HCT116 (cell line): ENCODE results near the gene CPD. TPM values are rescaled to one million over a fixed set of nuclear protein-coding genes. Genes with fewer than 3 reads are reported as not detected.
A peak's percentile ranks its signal among the peaks of the same experiment; 100 is the strongest.

Experiments used
- ATAC-seq: fragments of 200-7000 bp; cut with Tn5 transposase; 2 replicates; pipeline ENCODE4 v1.9.1; 2020; ENCODE audit warnings: mild to moderate bottlenecking, moderate library complexity
- BruUV-seq: library from RNA; stranded (reverse); fragments of 400-500 nt; replicated peaks from 2 replicates; lab custom pipeline; 2021; lab: Mats Ljungman, UMichigan
- CTCF ChIA-PET: fragments of 300-600 bp; sonication (Branson Sonifier 250); formaldehyde crosslinking; loops from one replicate; lab custom pipeline; 2021; ENCODE audit warnings: antibody characterized with exemption; lab: Charles Lee
- POLR2A ChIA-PET: fragments of 300-600, 350-600 bp; sonication (Branson Sonifier 250); formaldehyde crosslinking; loops from one replicate; lab custom pipeline; 2021; ENCODE audit warnings: antibody characterized with exemption; lab: Charles Lee
- RAD21 ChIA-PET, 2 experiments: fragments of 300-600 bp; sonication (Branson Sonifier 250); formaldehyde crosslinking; loops; one replicate each; lab custom pipeline; 2023; ENCODE audit warnings: low total read pairs in 2 of 2; ENCODE audit not compliant: uncharacterized antibody in 2 of 2, unreplicated experiment in 2 of 2, low non-redundant PET in 1 of 2; lab: Charles Lee
- DNase-seq: peaks from one replicate; pipeline ENCODE4 v3.0.0-alpha.2; 2010; ENCODE audit warnings: low read depth, low spot score
- H2AFZ ChIP-seq: fragments of 200-600 bp; shearing (Covaris generic), sonication (generic); 2 replicates; pipeline ENCODE4 v1.6.1; 2017; ENCODE audit warnings: low read depth, mixed run types, mixed read lengths, antibody characterized with exemption, low read length; ENCODE audit not compliant: poor library complexity, severe bottlenecking
- H3K27ac ChIP-seq: 2 replicates; pipeline ENCODE4 v1.5.1; 2012; ENCODE audit warnings: low read depth, low read length
- H3K27me3 ChIP-seq: fragments of 200-600 bp; sonication (generic); 2 replicates; pipeline ENCODE4 v1.6.1; 2016; ENCODE audit warnings: mixed run types, low read length, mixed read lengths; ENCODE audit not compliant: insufficient read depth
- H3K36me3 ChIP-seq, 2 experiments: fragments of 200-500 bp in 1 of 2; fragments of 200-600 bp in 1 of 2; sonication (Bioruptor generic) in 1 of 2; sonication (generic) in 1 of 2; 2 replicates each; pipeline versions ENCODE4 v1.5.1 to v1.6.1; 2014 to 2016; ENCODE audit warnings: low read length in 2 of 2, inconsistent platforms in 1 of 2, mixed read lengths in 1 of 2, mixed run types in 1 of 2; ENCODE audit not compliant: insufficient read depth in 2 of 2, control insufficient read depth in 1 of 2
- H3K4me1 ChIP-seq, 2 experiments: fragments of 200-600 bp in 1 of 2; sonication (generic) in 1 of 2; 2 replicates each; pipeline versions ENCODE4 v1.5.1 to v1.6.1; 2012 to 2017; ENCODE audit warnings: low read length in 2 of 2, inconsistent platforms in 1 of 2, mild to moderate bottlenecking in 1 of 2, mixed read lengths in 1 of 2, mixed run types in 1 of 2, moderate library complexity in 1 of 2; ENCODE audit not compliant: insufficient read depth in 2 of 2, control insufficient read depth in 1 of 2
- H3K4me2 ChIP-seq: fragments of 200-600 bp; sonication (generic); 2 replicates; pipeline ENCODE4 v1.6.1; 2017; ENCODE audit warnings: mixed run types, low read length, mixed read lengths
- H3K4me3 ChIP-seq, 2 experiments: fragments of 200-600 bp in 1 of 2; sonication (generic) in 1 of 2; replicated peaks in 1 of 2; 2 replicates each; pipeline ENCODE4 v1.5.1; 2011 to 2016; ENCODE audit warnings: low read length in 2 of 2, control low read depth in 1 of 2, low read depth in 1 of 2, mild to moderate bottlenecking in 1 of 2, mixed read lengths in 1 of 2, mixed run types in 1 of 2
- H3K79me2 ChIP-seq: fragments of 200-600 bp; sonication (generic); 2 replicates; pipeline ENCODE4 v1.6.1; 2017; ENCODE audit warnings: mild to moderate bottlenecking, mixed run types, low read length, moderate library complexity, mixed read lengths; ENCODE audit not compliant: insufficient read depth
- H3K9ac ChIP-seq: fragments of 200-600 bp; sonication (generic); 2 replicates; pipeline ENCODE4 v1.6.1; 2016; ENCODE audit warnings: low read length, mixed read lengths
- H3K9me2 ChIP-seq: fragments of 200-600 bp; sonication (generic), shearing (Covaris generic); 2 replicates; pipeline ENCODE4 v1.6.1; 2017; ENCODE audit warnings: mixed run types, mild to moderate bottlenecking, moderate library complexity; ENCODE audit not compliant: insufficient read depth
- H3K9me3 ChIP-seq, 2 experiments: fragments of 200-500 bp in 1 of 2; fragments of 200-600 bp in 1 of 2; sonication (Bioruptor generic) in 1 of 2; sonication (generic) in 1 of 2; 2 replicates each; pipeline ENCODE4 v1.6.1; 2014 to 2017; ENCODE audit warnings: low read length in 2 of 2, mixed read lengths in 2 of 2, inconsistent platforms in 1 of 2, low read depth in 1 of 2, mild to moderate bottlenecking in 1 of 2, mixed run types in 1 of 2, moderate library complexity in 1 of 2; ENCODE audit not compliant: control insufficient read depth in 1 of 2, insufficient read depth in 1 of 2
- H4K20me1 ChIP-seq: fragments of 200-600 bp; sonication (generic), shearing (Covaris generic); 2 replicates; pipeline ENCODE4 v1.6.1; 2017; ENCODE audit warnings: mixed run types, mild to moderate bottlenecking, moderate library complexity; ENCODE audit not compliant: insufficient read depth
- EZH2phosphoT487 ChIP-seq: fragments of 200-600 bp; IDR thresholded peaks from 2 replicates; pipeline ENCODE4 v1.6.1; 2018; ENCODE audit warnings: antibody characterized with exemption, borderline replicate concordance
- SIN3A ChIP-seq: IDR thresholded peaks from 2 replicates; pipeline ENCODE4 v1.6.1; 2012; ENCODE audit warnings: low read depth
- YY1 ChIP-seq: IDR thresholded peaks from 2 replicates; pipeline ENCODE4 v1.6.1; 2011; ENCODE audit warnings: low read length, low read depth, moderate library complexity, mild to moderate bottlenecking; ENCODE audit not compliant: insufficient replicate concordance; ENCODE audit errors: extremely low read depth
- ZFX ChIP-seq: fragments of 450-650 bp; IDR thresholded peaks from 2 replicates; pipeline ENCODE4 v1.6.1; 2017
- intact Hi-C: fragments of 100-400 bp; cut with micrococcal nuclease; formaldehyde crosslinking; loops from 2 replicates; pipeline ENCODE4 v1.10.0; 2022
- total RNA-seq: library from RNA; stranded (reverse); gene quantifications from one replicate; pipeline ENCODE4 v1.2.1, GENCODE V29; 2021; ENCODE audit not compliant: unreplicated experiment
- TF ChIP-seq, protein P1 (sequence below): IDR thresholded peaks from 2 replicates; pipeline ENCODE4 v1.6.1; 2012
- TF ChIP-seq, protein P2 (sequence below): IDR thresholded peaks from 2 replicates; pipeline ENCODE4 v1.6.1; 2011; ENCODE audit warnings: mild to moderate bottlenecking, low read length, moderate library complexity; ENCODE audit not compliant: insufficient replicate concordance; ENCODE audit errors: extremely low read depth

Gene CPD
- total RNA-seq, 1 experiment from 2014 or later, result 47.2 TPM

DNA sequence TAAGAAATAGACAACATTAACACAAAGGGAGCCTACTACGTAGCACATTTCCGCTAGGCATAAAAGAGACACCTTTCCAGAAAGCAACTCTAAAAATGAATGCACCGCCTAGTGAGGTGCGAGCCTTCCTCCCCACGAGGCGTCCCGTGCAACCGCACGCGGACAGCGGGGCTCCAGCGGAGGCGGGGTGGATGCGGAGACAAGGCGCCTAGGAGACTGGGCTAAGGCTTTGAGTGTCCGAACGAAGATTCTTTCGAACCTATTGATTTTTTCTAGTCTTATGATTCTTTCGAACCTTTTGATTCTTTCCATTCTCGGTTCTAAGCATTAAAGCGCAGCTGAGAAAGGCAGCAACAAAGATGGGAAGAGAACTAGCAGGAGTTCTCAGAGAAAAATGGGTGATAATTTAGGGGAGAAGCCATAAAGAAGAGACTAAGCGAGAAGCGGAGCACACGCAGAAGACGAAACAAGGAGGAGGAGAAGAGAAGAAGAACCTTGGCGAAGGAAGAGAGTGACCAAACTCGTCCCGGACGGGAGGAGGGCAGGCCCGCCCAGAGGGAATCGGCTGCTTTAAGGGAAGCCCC, 394 bp upstream of the CPD start:
- ChIA-PET CTCF (no interaction called here), POLR2A (no interaction called here), RAD21 (no interaction called here)
- TF ChIP-seq, protein P1, sequence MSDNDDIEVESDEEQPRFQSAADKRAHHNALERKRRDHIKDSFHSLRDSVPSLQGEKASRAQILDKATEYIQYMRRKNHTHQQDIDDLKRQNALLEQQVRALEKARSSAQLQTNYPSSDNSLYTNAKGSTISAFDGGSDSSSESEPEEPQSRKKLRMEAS, result peak; percentile 22; the same call in 1 of the 2 replicates
- TF ChIP-seq, protein P2, sequence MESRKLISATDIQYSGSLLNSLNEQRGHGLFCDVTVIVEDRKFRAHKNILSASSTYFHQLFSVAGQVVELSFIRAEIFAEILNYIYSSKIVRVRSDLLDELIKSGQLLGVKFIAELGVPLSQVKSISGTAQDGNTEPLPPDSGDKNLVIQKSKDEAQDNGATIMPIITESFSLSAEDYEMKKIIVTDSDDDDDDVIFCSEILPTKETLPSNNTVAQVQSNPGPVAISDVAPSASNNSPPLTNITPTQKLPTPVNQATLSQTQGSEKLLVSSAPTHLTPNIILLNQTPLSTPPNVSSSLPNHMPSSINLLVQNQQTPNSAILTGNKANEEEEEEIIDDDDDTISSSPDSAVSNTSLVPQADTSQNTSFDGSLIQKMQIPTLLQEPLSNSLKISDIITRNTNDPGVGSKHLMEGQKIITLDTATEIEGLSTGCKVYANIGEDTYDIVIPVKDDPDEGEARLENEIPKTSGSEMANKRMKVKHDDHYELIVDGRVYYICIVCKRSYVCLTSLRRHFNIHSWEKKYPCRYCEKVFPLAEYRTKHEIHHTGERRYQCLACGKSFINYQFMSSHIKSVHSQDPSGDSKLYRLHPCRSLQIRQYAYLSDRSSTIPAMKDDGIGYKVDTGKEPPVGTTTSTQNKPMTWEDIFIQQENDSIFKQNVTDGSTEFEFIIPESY, result no peak
- H4K20me1 ChIP-seq, result peaks cover 7% of the 10 kb centered on the region; the same call in 1 of the 2 replicates
- H3K4me1 ChIP-seq, result peaks cover 11 to 24% of the 10 kb centered on the region in 2 experiments; a peak in 3 of 4 replicates
- no peaks in the 10 kb centered on the region for H3K9me2 ChIP-seq
- H3K36me3 ChIP-seq, result no peaks in the 10 kb centered on the region
- H2AFZ ChIP-seq, result peak overlapping the region; percentile 24
- H3K27ac ChIP-seq, result peak overlapping the region; percentile 6; the same call in 1 of the 2 replicates
- H3K79me2 ChIP-seq, result peaks cover 34% of the 10 kb centered on the region
- H3K4me2 ChIP-seq, result peak overlapping the region; percentile 83
- intact Hi-C loops, result no loop called here
- H3K4me3 ChIP-seq, result peak overlapping the region; percentile 57 to 74
- H3K27me3 ChIP-seq, result no peaks in the 10 kb centered on the region
- H3K9ac ChIP-seq, result peak overlapping the region; percentile 28; the same call in 1 of the 2 replicates
- ATAC-seq (no peak), DNase-seq (no peak)
- no peaks in the 10 kb centered on the region for H3K9me3 ChIP-seq
- BruUV-seq, result TSS peak; percentile 88

- H3K27me3 ChIP-seq, result no peaks in the 10 kb centered on the region
- TF ChIP-seq SIN3A (peak; percentile 10; the same call in 1 of the 2 replicates), EZH2phosphoT487 (no peak), YY1 (no peak), ZFX (peak; percentile 83)
- TF ChIP-seq, protein P1, result 0 out of 2 replicates have a peak, but pooled peaks have one; percentile 34
- no TSS peak for BruUV-seq
- CTCF ChIA-PET, result no interaction called here
- H3K4me2 ChIP-seq, result peak overlapping the region; percentile 83
- H3K27ac ChIP-seq, result peak overlapping the region; percentile 52; the same call in 1 of the 2 replicates
- POLR2A ChIA-PET, result no interaction called here
- no peaks in the 10 kb centered on the region for H3K9me2 ChIP-seq
- peak overlapping the region; percentile 70 for H3K9ac ChIP-seq
- H3K36me3 ChIP-seq, result no peaks in the 10 kb centered on the region
- ATAC-seq (peak; percentile 19), DNase-seq (no peak)
- no peaks in the 10 kb centered on the region for H3K9me3 ChIP-seq
- intact Hi-C loops, result no loop called here
- peaks cover 7% of the 10 kb centered on the region; the same call in 1 of the 2 replicates for H4K20me1 ChIP-seq
- peak overlapping the region; percentile 57 to 74 for H3K4me3 ChIP-seq
- H2AFZ ChIP-seq, result no peak overlapping the region
- peaks cover 44% of the 10 kb centered on the region for H3K79me2 ChIP-seq
- RAD21 ChIA-PET, result no interaction called here
- H3K4me1 ChIP-seq, result peaks cover 11 to 24% of the 10 kb centered on the region in 2 experiments; a peak in 3 of 4 replicates
Observed at GRCh38 chr17:30379303-30379902, 676 bp downstream of the CPD start.
